ENCODE results near the gene TMPRSS2.

Gene TMPRSS2

GRCh38 chr21:41447356-41447755, 60.6 kb downstream of the TMPRSS2 start:
- DNase-seq (ENCODE audit: low spot score): no peak

GRCh38 chr21:41446586-41446985, 61.4 kb downstream of the TMPRSS2 start:
- DNase-seq (ENCODE audit: low spot score): no peak

- no peak for DNase-seq (ENCODE audit: low spot score)
Measured at GRCh38 chr21:41445465-41445862, 62.5 kb downstream of the TMPRSS2 start.

- no peak for DNase-seq (ENCODE audit: low spot score)
Measured at GRCh38 chr21:41444703-41445464, 63.1 kb downstream of the TMPRSS2 start.

- DNase-seq (ENCODE audit: low spot score): no peak
Measured at GRCh38 chr21:41443562-41443961, 64.4 kb downstream of the TMPRSS2 start.

GRCh38 chr21:41442481-41443186, 65.3 kb downstream of the TMPRSS2 start:
- DNase-seq (ENCODE audit: low spot score): no peak

GRCh38 chr21:41441546-41441945, 66.4 kb downstream of the TMPRSS2 start:
- no peak for DNase-seq (ENCODE audit: low spot score)

GRCh38 chr21:41439248-41439647, 68.7 kb downstream of the TMPRSS2 start:
- no peak for DNase-seq (ENCODE audit: low spot score)

- no peak for DNase-seq (ENCODE audit: low spot score)
Measured at GRCh38 chr21:41438425-41439113, 69.4 kb downstream of the TMPRSS2 start.

GRCh38 chr21:41437729-41438128, 70.2 kb downstream of the TMPRSS2 start:
- no peak for DNase-seq (ENCODE audit: low spot score)

- no peak for DNase-seq (ENCODE audit: low spot score)
Measured at GRCh38 chr21:41435706-41436105, 72.3 kb downstream of the TMPRSS2 start.

GRCh38 chr21:41433566-41433965, 74.4 kb downstream of the TMPRSS2 start:
- no peak for DNase-seq (ENCODE audit: low spot score)

- no peak for DNase-seq (ENCODE audit: low spot score)
Measured at GRCh38 chr21:41432562-41433460, 75.1 kb downstream of the TMPRSS2 start.

- no peak for DNase-seq (ENCODE audit: low spot score)
Measured at GRCh38 chr21:41431788-41432548, 76.0 kb downstream of the TMPRSS2 start.

GRCh38 chr21:41429925-41430491, 78.0 kb downstream of the TMPRSS2 start:
- DNase-seq (ENCODE audit: low spot score): no peak

- no peak for DNase-seq (ENCODE audit: low spot score)
Measured at GRCh38 chr21:41429305-41429704, 78.7 kb downstream of the TMPRSS2 start.

GRCh38 chr21:41428847-41429246, 79.1 kb downstream of the TMPRSS2 start:
- DNase-seq (ENCODE audit: low spot score): no peak

- no peak for DNase-seq (ENCODE audit: low spot score)
Measured at GRCh38 chr21:41428311-41428710, 79.6 kb downstream of the TMPRSS2 start.

GRCh38 chr21:41427556-41427955, 80.4 kb downstream of the TMPRSS2 start:
- no peak for DNase-seq (ENCODE audit: low spot score)

GRCh38 chr21:41426676-41427404, 81.1 kb downstream of the TMPRSS2 start:
- DNase-seq (ENCODE audit: low spot score): no peak
